ENCODE measurements around the gene HPX.
A peak's percentile ranks its signal among the peaks of the same experiment; 100 is the strongest.

The HPX gene

GRCh38 chr11:6389905-6390717 lies 50.7 kb downstream of the HPX start, which contains the start of gene SMPD1:
Gene SMPD1, plus strand, starts transcription at chr11:6390474. Its CDS starts 125 bp downstream, at chr11:6390599.
- DNase-seq (ENCODE audit: low read depth): peak; percentile 86

- no peak for DNase-seq (ENCODE audit: low read depth)
Observed at GRCh38 chr11:6388748-6389147, 52.0 kb downstream of the HPX start.

GRCh38 chr11:6387811-6388599 lies 52.8 kb downstream of the HPX start:
- peak; percentile 68 for DNase-seq (ENCODE audit: low read depth)

GRCh38 chr11:6385046-6385777 lies 55.6 kb downstream of the HPX start:
- DNase-seq (ENCODE audit: low read depth): no peak
